H1 (cell line): ENCODE measurements around the gene RPS6KA2. TPM values are rescaled to one million over a fixed set of nuclear protein-coding genes. Genes with fewer than 3 reads are reported as not detected.

Experiments used
- RAD21 ChIP-seq, 2 experiments: IDR thresholded peaks in 1 of 2; conservative IDR thresholded peaks in 1 of 2; 2 replicates each; pipeline ENCODE4 v1.6.1; 2011; ENCODE audit warnings: low read depth in 2 of 2, low read length in 2 of 2, improper control_type of control experiment in 1 of 2, inconsistent platforms in 1 of 2, mild to moderate bottlenecking in 1 of 2, moderate library complexity in 1 of 2
- polyA plus RNA-seq, 7 experiments: library from polyadenylated mRNA; depleted of rRNA in 3 of 7; stranded (reverse) in 5 of 7; unstranded in 2 of 7; fragments of >200 nt in 5 of 7; fragments of 200-250 nt in 2 of 7; gene quantifications; 1 replicate in 5 of 7; 2 replicates in 1 of 7; 4 replicates in 1 of 7; pipeline versions ENCODE4 v1.2.1 to v1.2.3, GENCODE V29; 2011 to 2013; ENCODE audit warnings: missing spikeins in 2 of 7, mixed read lengths in 2 of 7
- total RNA-seq: library from RNA; stranded (reverse); fragmentation: NEBNext Ultra II Directional; extraction: Animal tissue kit (Norgen Biotek cat#: 25700); gene quantifications from 2 replicates; pipeline ENCODE4 v1.2.1, GENCODE V29; 2021
- TF ChIP-seq, protein P1 (sequence below): fragments of 300-600 bp; sonication (generic); IDR thresholded peaks from 2 replicates; pipeline ENCODE4 v1.7.1; 2012; ENCODE audit warnings: low read length, moderate library complexity, mild to moderate bottlenecking, inconsistent platforms; ENCODE audit not compliant: insufficient replicate concordance
- TF ChIP-seq, protein P2 (sequence below): IDR thresholded peaks from 2 replicates; pipeline ENCODE4 v1.6.1; 2012; ENCODE audit warnings: inconsistent platforms
- TF ChIP-seq, protein P3 (sequence below): IDR thresholded peaks from 2 replicates; pipeline ENCODE4 v1.6.1; 2011; ENCODE audit warnings: low read depth, mild to moderate bottlenecking, low read length; ENCODE audit not compliant: insufficient read depth
- TF ChIP-seq, protein P4 (sequence below): IDR thresholded peaks from 2 replicates; pipeline ENCODE4 v1.6.1; 2012; ENCODE audit warnings: inconsistent platforms

RPS6KA2 gene
- total and polyA plus RNA-seq, 2 of the 8 experiments (the other 6 are each of a cell fraction or from before 2014, with no cell fraction given): 8.8 to 25.7 TPM

DNA sequence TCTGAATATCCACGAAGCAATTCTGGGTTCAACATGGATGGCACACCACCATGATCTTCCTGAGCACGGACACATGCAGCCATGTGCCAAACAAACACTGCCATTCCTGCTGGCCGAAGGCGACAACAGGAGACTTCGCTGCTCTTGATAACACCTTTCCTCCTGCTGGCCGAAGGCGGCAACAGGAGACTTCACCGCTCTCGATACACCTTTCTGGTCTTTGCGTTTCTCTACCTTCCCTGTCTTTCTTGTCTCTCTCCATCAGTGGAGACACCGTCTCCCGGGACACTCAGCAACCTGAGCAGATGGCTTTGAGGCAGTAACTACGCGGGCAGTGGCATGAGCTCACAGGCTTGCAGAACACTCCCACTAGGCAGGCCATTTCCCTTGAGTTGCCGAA lies 189.4 kb downstream of the RPS6KA2 start (continued):
- TF ChIP-seq, protein P1, sequence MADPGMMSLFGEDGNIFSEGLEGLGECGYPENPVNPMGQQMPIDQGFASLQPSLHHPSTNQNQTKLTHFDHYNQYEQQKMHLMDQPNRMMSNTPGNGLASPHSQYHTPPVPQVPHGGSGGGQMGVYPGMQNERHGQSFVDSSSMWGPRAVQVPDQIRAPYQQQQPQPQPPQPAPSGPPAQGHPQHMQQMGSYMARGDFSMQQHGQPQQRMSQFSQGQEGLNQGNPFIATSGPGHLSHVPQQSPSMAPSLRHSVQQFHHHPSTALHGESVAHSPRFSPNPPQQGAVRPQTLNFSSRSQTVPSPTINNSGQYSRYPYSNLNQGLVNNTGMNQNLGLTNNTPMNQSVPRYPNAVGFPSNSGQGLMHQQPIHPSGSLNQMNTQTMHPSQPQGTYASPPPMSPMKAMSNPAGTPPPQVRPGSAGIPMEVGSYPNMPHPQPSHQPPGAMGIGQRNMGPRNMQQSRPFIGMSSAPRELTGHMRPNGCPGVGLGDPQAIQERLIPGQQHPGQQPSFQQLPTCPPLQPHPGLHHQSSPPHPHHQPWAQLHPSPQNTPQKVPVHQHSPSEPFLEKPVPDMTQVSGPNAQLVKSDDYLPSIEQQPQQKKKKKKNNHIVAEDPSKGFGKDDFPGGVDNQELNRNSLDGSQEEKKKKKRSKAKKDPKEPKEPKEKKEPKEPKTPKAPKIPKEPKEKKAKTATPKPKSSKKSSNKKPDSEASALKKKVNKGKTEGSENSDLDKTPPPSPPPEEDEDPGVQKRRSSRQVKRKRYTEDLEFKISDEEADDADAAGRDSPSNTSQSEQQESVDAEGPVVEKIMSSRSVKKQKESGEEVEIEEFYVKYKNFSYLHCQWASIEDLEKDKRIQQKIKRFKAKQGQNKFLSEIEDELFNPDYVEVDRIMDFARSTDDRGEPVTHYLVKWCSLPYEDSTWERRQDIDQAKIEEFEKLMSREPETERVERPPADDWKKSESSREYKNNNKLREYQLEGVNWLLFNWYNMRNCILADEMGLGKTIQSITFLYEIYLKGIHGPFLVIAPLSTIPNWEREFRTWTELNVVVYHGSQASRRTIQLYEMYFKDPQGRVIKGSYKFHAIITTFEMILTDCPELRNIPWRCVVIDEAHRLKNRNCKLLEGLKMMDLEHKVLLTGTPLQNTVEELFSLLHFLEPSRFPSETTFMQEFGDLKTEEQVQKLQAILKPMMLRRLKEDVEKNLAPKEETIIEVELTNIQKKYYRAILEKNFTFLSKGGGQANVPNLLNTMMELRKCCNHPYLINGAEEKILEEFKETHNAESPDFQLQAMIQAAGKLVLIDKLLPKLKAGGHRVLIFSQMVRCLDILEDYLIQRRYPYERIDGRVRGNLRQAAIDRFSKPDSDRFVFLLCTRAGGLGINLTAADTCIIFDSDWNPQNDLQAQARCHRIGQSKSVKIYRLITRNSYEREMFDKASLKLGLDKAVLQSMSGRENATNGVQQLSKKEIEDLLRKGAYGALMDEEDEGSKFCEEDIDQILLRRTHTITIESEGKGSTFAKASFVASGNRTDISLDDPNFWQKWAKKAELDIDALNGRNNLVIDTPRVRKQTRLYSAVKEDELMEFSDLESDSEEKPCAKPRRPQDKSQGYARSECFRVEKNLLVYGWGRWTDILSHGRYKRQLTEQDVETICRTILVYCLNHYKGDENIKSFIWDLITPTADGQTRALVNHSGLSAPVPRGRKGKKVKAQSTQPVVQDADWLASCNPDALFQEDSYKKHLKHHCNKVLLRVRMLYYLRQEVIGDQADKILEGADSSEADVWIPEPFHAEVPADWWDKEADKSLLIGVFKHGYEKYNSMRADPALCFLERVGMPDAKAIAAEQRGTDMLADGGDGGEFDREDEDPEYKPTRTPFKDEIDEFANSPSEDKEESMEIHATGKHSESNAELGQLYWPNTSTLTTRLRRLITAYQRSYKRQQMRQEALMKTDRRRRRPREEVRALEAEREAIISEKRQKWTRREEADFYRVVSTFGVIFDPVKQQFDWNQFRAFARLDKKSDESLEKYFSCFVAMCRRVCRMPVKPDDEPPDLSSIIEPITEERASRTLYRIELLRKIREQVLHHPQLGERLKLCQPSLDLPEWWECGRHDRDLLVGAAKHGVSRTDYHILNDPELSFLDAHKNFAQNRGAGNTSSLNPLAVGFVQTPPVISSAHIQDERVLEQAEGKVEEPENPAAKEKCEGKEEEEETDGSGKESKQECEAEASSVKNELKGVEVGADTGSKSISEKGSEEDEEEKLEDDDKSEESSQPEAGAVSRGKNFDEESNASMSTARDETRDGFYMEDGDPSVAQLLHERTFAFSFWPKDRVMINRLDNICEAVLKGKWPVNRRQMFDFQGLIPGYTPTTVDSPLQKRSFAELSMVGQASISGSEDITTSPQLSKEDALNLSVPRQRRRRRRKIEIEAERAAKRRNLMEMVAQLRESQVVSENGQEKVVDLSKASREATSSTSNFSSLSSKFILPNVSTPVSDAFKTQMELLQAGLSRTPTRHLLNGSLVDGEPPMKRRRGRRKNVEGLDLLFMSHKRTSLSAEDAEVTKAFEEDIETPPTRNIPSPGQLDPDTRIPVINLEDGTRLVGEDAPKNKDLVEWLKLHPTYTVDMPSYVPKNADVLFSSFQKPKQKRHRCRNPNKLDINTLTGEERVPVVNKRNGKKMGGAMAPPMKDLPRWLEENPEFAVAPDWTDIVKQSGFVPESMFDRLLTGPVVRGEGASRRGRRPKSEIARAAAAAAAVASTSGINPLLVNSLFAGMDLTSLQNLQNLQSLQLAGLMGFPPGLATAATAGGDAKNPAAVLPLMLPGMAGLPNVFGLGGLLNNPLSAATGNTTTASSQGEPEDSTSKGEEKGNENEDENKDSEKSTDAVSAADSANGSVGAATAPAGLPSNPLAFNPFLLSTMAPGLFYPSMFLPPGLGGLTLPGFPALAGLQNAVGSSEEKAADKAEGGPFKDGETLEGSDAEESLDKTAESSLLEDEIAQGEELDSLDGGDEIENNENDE: no peak
- TF ChIP-seq, protein P2, sequence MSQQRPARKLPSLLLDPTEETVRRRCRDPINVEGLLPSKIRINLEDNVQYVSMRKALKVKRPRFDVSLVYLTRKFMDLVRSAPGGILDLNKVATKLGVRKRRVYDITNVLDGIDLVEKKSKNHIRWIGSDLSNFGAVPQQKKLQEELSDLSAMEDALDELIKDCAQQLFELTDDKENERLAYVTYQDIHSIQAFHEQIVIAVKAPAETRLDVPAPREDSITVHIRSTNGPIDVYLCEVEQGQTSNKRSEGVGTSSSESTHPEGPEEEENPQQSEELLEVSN: peak; percentile 90
- TF ChIP-seq, protein P3, sequence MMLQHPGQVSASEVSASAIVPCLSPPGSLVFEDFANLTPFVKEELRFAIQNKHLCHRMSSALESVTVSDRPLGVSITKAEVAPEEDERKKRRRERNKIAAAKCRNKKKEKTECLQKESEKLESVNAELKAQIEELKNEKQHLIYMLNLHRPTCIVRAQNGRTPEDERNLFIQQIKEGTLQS: no peak
- TF ChIP-seq RAD21 (IDR thresholded peaks at IDR 0.05 in 1 of 2, conservative IDR thresholded peaks at IDR 0.05 in 1 of 2; ENCODE audit: low read depth in 2 of 2, low read length in 2 of 2): peak in 1 of 2 experiments; percentile 22; a peak in 1 of 4 replicates
- TF ChIP-seq, protein P4, sequence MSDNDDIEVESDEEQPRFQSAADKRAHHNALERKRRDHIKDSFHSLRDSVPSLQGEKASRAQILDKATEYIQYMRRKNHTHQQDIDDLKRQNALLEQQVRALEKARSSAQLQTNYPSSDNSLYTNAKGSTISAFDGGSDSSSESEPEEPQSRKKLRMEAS: peak; percentile 91
